ENCODE measurements around the gene SULT1C3. TPM values are rescaled to one million over a fixed set of nuclear protein-coding genes. Genes with fewer than 3 reads are reported as not detected.

Gene SULT1C3
- total and polyA plus RNA-seq, 3 donors from 2014 or later = not detected

DNA sequence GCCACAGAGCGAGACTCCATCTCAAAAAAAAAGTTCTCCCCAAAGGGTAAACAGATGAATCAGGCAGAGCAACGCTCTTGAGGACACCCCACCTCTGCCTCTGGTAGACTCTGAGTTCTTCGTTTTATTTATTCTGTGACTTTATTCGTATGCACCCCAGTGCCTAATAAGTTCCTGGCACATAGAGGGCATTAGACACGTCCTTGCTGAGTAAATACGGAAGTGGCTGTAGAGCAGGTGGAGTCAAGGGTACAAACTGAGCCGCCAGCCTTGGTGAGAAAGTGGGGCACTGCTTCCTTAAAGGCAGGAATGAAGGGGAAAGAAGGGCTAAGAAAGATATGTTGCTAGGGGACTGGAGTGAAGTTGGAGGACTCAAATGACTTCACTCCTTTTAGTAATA, 61.8 kb downstream of the SULT1C3 start:
- 57 to 79% methylated on average over 7 of the region's 7 CpGs for WGBS, 2 donors
- no peaks in the 10 kb centered on the region for H3K9me3 ChIP-seq
- no peaks in the 10 kb centered on the region for H3K27me3 ChIP-seq
- H3K27ac ChIP-seq = no peak overlapping the region
- TF ChIP-seq CTCF (IDR thresholded peaks at IDR 0.05) (no peak), POLR2A (IDR thresholded peaks at IDR 0.05) (no peak)
- H3K4me3 ChIP-seq = peak overlapping the region in 1 of 2 donors; percentile 14
- DNase-seq = no peak
- H3K36me3 ChIP-seq (ENCODE audit: low read depth, missing control alignments) = no peaks in the 10 kb centered on the region
- no peaks in the 10 kb centered on the region for H3K4me1 ChIP-seq
- intact Hi-C loops (cut with DNase I; ENCODE audit: low total_unique reads) = no loop called here

DNA sequence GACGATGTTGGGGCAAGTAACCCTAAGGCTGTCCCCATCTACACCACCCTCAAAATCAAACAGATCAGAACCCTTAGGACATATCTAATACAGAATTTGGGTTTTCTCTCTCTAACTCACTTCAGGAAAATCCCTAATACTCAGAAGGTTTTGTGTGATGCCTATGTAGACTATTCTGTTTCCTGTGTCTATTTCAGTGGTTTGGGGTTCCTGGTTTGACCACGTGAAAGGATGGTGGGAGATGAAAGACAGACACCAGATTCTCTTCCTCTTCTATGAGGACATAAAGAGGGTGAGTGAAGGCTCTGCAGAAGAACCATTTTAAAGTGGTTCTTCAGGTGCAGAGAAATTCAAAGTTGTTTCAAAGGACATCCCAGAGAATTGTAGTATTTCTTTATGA, 65.2 kb downstream of the SULT1C3 start:
- intact Hi-C loops (cut with DNase I; ENCODE audit: low total_unique reads) = no loop called here
- TF ChIP-seq CTCF (IDR thresholded peaks at IDR 0.05) (no peak), POLR2A (IDR thresholded peaks at IDR 0.05) (no peak)
- no peak for DNase-seq
- H3K27ac ChIP-seq = no peak overlapping the region
- WGBS, 2 donors = 80 to 92% methylated on average over 2 of the region's 2 CpGs
- H3K9me3 ChIP-seq = no peaks in the 10 kb centered on the region
- H3K27me3 ChIP-seq = no peaks in the 10 kb centered on the region
- no peaks in the 10 kb centered on the region for H3K4me1 ChIP-seq
- H3K4me3 ChIP-seq = no peak overlapping the region
- H3K36me3 ChIP-seq (ENCODE audit: low read depth, missing control alignments) = no peaks in the 10 kb centered on the region

- DNase-seq = no peak
- Histone ChIP-seq H3K27ac (no peak overlapping the region), H3K27me3 (no peaks in the 10 kb centered on the region), H3K4me3 (no peak overlapping the region), H3K4me1 (no peaks in the 10 kb centered on the region), H3K36me3 (ENCODE audit: low read depth, missing control alignments) (no peaks in the 10 kb centered on the region), H3K9me3 (no peaks in the 10 kb centered on the region)
- WGBS, 2 donors = 88 to 95% methylated on average over 2 of the region's 2 CpGs
- no peak for TF ChIP-seq CTCF (IDR thresholded peaks at IDR 0.05)
- no peak for TF ChIP-seq POLR2A (IDR thresholded peaks at IDR 0.05)
- intact Hi-C loops (cut with DNase I; ENCODE audit: low total_unique reads) = no loop called here
Observed at GRCh38 chr2:108305901-108306300, 66.1 kb downstream of the SULT1C3 start.

DNA sequence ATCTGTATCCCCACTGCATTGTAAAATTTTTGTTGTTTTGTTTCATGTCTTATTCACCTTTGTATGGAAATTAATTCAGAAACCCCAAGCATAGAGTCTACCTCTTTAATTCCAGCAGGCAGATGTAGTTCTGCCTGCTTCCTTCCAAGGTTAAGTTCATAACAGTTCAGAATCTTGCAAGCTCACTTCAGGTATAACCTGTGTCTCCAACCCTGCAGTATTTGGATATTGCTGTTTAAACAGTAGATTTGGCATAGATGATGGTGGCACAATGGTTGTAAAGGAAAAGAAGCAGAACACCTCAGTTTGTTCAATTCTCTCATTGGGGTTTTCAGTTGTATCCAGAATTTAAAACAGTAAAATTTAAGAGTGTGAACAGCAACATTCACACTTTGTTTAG, 70.1 kb downstream of the SULT1C3 start:
- Histone ChIP-seq H3K4me1 (no peaks in the 10 kb centered on the region), H3K36me3 (ENCODE audit: low read depth, missing control alignments) (no peaks in the 10 kb centered on the region), H3K27me3 (no peaks in the 10 kb centered on the region)

More for the DNA sequence above, 70.1 kb downstream of the SULT1C3 start:
- no peak overlapping the region for H3K4me3 ChIP-seq
- H3K9me3 ChIP-seq = no peaks in the 10 kb centered on the region
- DNase-seq = no peak
- H3K27ac ChIP-seq = no peak overlapping the region
- TF ChIP-seq CTCF (IDR thresholded peaks at IDR 0.05) (no peak), POLR2A (IDR thresholded peaks at IDR 0.05) (no peak)
- intact Hi-C loops (cut with DNase I; ENCODE audit: low total_unique reads) = no loop called here

Other genes starting within 250 kb of the SULT1C3 start
- under 1 TPM in 1 of 2 donors, not detected in 1; 0.43 TPM for gene SULT1C2, start 48.9 kb downstream of the SULT1C3 start, total RNA-seq
- 1.3 TPM for gene SULT1C2, start 48.9 kb downstream of the SULT1C3 start, polyA plus RNA-seq (ENCODE audit: insufficient read depth, low read depth, low replicate concordance)
- 1 to 10 TPM in 1 of 2 donors, under 1 TPM in 1; 0.63 to 3.5 TPM for gene SULT1C4, start 138.0 kb downstream of the SULT1C3 start, total RNA-seq
- gene SULT1C4, start 138.0 kb downstream of the SULT1C3 start, polyA plus RNA-seq (ENCODE audit: insufficient read depth, low read depth, low replicate concordance) = 1.1 TPM
- gene GCC2, start 209.2 kb downstream of the SULT1C3 start, total RNA-seq = 10 to 100 TPM; 42.2 to 59.6 TPM
- gene GCC2, start 209.2 kb downstream of the SULT1C3 start, polyA plus RNA-seq (ENCODE audit: insufficient read depth, low read depth, low replicate concordance) = 5.8 TPM

All from testis (tissue), 3 donors.